ENCODE measurements around the gene MAPK9.

The MAPK9 gene

GRCh38 chr5:180201051-180201987 lies 90.6 kb downstream of the MAPK9 start:
- DNase-seq: no peak

GRCh38 chr5:180199390-180199789 lies 92.5 kb downstream of the MAPK9 start:
- no peak for DNase-seq

- no peak for DNase-seq
These were observed 93.7 kb downstream of the MAPK9 start for GRCh38 chr5:180198208-180198607.

- no peak for DNase-seq
These were observed 94.7 kb downstream of the MAPK9 start for GRCh38 chr5:180197016-180197702.

- no peak for DNase-seq
These were observed 97.2 kb downstream of the MAPK9 start for GRCh38 chr5:180194410-180195345.

- DNase-seq: no peak
These were observed 98.0 kb downstream of the MAPK9 start for GRCh38 chr5:180193749-180194375.

- DNase-seq: no peak
These were observed 100.2 kb downstream of the MAPK9 start for GRCh38 chr5:180191716-180192115.

GRCh38 chr5:180187767-180188166 lies 104.1 kb downstream of the MAPK9 start:
- DNase-seq: no peak

All from bone marrow (tissue), 2 donors.